ENCODE data around the gene NELFCD. TPM values are rescaled to one million over a fixed set of nuclear protein-coding genes. Genes with fewer than 3 reads are reported as not detected.

Gene NELFCD
- total RNA-seq, 1 donor from 2014 or later, result 27.4 TPM

GRCh38 chr20:59019217-59019616 is 38.2 kb downstream of the NELFCD start, which contains the start of gene TUBB1:
TSS of gene TUBB1 (plus strand) at chr20:59019429. CDS start at chr20:59019523, 94 bp downstream.
- TF ChIP-seq CTCF (IDR thresholded peaks at IDR 0.05; ENCODE audit: insufficient read depth, low read length, severe bottlenecking), result no peak
- H3K27me3 ChIP-seq (ENCODE audit: control insufficient read depth, insufficient read depth, low read length), result no peaks in the 10 kb centered on the region
- FAIRE-seq (no peak), DNase-seq (ENCODE audit: low read depth) (no peak)
- no peak within 1 kb of the TSS for H3K4me3 ChIP-seq (ENCODE audit: low read depth, low read length)
- H3K36me3 ChIP-seq (ENCODE audit: control insufficient read depth, insufficient read depth, low read length), result peaks cover 10% of the 10 kb centered on the region

- DNase-seq (ENCODE audit: low read depth) (peak; percentile 72), FAIRE-seq (no peak)
- Histone ChIP-seq H3K27me3 (ENCODE audit: control insufficient read depth, insufficient read depth, low read length) (no peaks in the 10 kb centered on the region), H3K4me3 (ENCODE audit: low read depth, low read length) (no peak overlapping the region), H3K36me3 (ENCODE audit: control insufficient read depth, insufficient read depth, low read length) (peaks cover 15% of the 10 kb centered on the region)
- TF ChIP-seq CTCF (IDR thresholded peaks at IDR 0.05; ENCODE audit: insufficient read depth, low read length, severe bottlenecking), result no peak
These were observed 40.0 kb downstream of the NELFCD start for GRCh38 chr20:59020938-59021551.

GRCh38 chr20:59022754-59023153 is 41.7 kb downstream of the NELFCD start:
- FAIRE-seq, result no peak
- DNase-seq (ENCODE audit: low read depth), result no peak
- Histone ChIP-seq H3K27me3 (ENCODE audit: control insufficient read depth, insufficient read depth, low read length) (no peaks in the 10 kb centered on the region), H3K4me3 (ENCODE audit: low read depth, low read length) (no peak overlapping the region), H3K36me3 (ENCODE audit: control insufficient read depth, insufficient read depth, low read length) (peaks cover 18% of the 10 kb centered on the region)
- TF ChIP-seq CTCF (IDR thresholded peaks at IDR 0.05; ENCODE audit: insufficient read depth, low read length, severe bottlenecking), result no peak

GRCh38 chr20:59023616-59024015 is 42.6 kb downstream of the NELFCD start:
- H3K4me3 ChIP-seq (ENCODE audit: low read depth, low read length), result no peak overlapping the region
- DNase-seq (ENCODE audit: low read depth) (no peak), FAIRE-seq (no peak)
- TF ChIP-seq CTCF (IDR thresholded peaks at IDR 0.05; ENCODE audit: insufficient read depth, low read length, severe bottlenecking), result no peak
- H3K27me3 ChIP-seq (ENCODE audit: control insufficient read depth, insufficient read depth, low read length), result no peaks in the 10 kb centered on the region
- H3K36me3 ChIP-seq (ENCODE audit: control insufficient read depth, insufficient read depth, low read length), result peaks cover 19% of the 10 kb centered on the region

GRCh38 chr20:59024111-59024530 is 43.1 kb downstream of the NELFCD start:
- Histone ChIP-seq H3K4me3 (ENCODE audit: low read depth, low read length) (no peak overlapping the region), H3K27me3 (ENCODE audit: control insufficient read depth, insufficient read depth, low read length) (no peaks in the 10 kb centered on the region), H3K36me3 (ENCODE audit: control insufficient read depth, insufficient read depth, low read length) (peaks cover 19% of the 10 kb centered on the region)
- no peak for TF ChIP-seq CTCF (IDR thresholded peaks at IDR 0.05; ENCODE audit: insufficient read depth, low read length, severe bottlenecking)
- DNase-seq (ENCODE audit: low read depth), result no peak
- no peak for FAIRE-seq

- peaks cover 19% of the 10 kb centered on the region for H3K36me3 ChIP-seq (ENCODE audit: control insufficient read depth, insufficient read depth, low read length)
- no peak for FAIRE-seq
- DNase-seq (ENCODE audit: low read depth), result no peak
- no peak overlapping the region for H3K4me3 ChIP-seq (ENCODE audit: low read depth, low read length)
- TF ChIP-seq CTCF (IDR thresholded peaks at IDR 0.05; ENCODE audit: insufficient read depth, low read length, severe bottlenecking), result no peak
- no peaks in the 10 kb centered on the region for H3K27me3 ChIP-seq (ENCODE audit: control insufficient read depth, insufficient read depth, low read length)
These were observed 44.0 kb downstream of the NELFCD start for GRCh38 chr20:59025086-59025485.
